DMS153 treated with DMSO at 0.1 percent for 48 hours (cell line): ENCODE data around the gene SLC13A2.
"Not testable (repeated sequence)": the region's sequence is repeated elsewhere in the genome, so short reads cannot be mapped to it uniquely, and the experiment has no call there.

Experiments used
- DNase-seq: peaks from one replicate; lab custom pipeline; 2025; ENCODE audit not compliant: unreplicated experiment; lab: John Stamatoyannopoulos, UW

SLC13A2 gene

GRCh38 chr17:28511858-28512461 is 38.5 kb downstream of the SLC13A2 start:
- DNase-seq, result no peak

- DNase-seq, result no peak
These were observed 40.0 kb downstream of the SLC13A2 start for GRCh38 chr17:28513476-28513875.

- DNase-seq, result no peak
These were observed 41.1 kb downstream of the SLC13A2 start for GRCh38 chr17:28514561-28515002.

GRCh38 chr17:28515518-28515917 is 42.1 kb downstream of the SLC13A2 start:
- no peak for DNase-seq

GRCh38 chr17:28518132-28518531 is 44.7 kb downstream of the SLC13A2 start:
- no peak for DNase-seq

GRCh38 chr17:28518578-28518977 is 45.1 kb downstream of the SLC13A2 start:
- DNase-seq, result no peak

- no peak for DNase-seq
These were observed 45.8 kb downstream of the SLC13A2 start for GRCh38 chr17:28519236-28519635.

- no peak for DNase-seq
These were observed 47.2 kb downstream of the SLC13A2 start for GRCh38 chr17:28520687-28521086.

- DNase-seq, result no peak
These were observed 48.1 kb downstream of the SLC13A2 start for GRCh38 chr17:28521311-28522085.

GRCh38 chr17:28522281-28522680 is 48.8 kb downstream of the SLC13A2 start:
- not testable (repeated sequence) for DNase-seq

GRCh38 chr17:28523186-28523585 is 49.7 kb downstream of the SLC13A2 start:
- DNase-seq, result no peak

GRCh38 chr17:28523876-28524275 is 50.4 kb downstream of the SLC13A2 start:
- no peak for DNase-seq

GRCh38 chr17:28524476-28525424 is 51.3 kb downstream of the SLC13A2 start:
- no peak for DNase-seq

GRCh38 chr17:28526381-28526780 is 52.9 kb downstream of the SLC13A2 start:
- no peak for DNase-seq

- no peak for DNase-seq
These were observed 53.8 kb downstream of the SLC13A2 start for GRCh38 chr17:28527181-28527681.

GRCh38 chr17:28527859-28528258 is 54.4 kb downstream of the SLC13A2 start:
- no peak for DNase-seq

GRCh38 chr17:28528327-28529012 is 55.0 kb downstream of the SLC13A2 start:
- no peak for DNase-seq

GRCh38 chr17:28529013-28529400 is 55.6 kb downstream of the SLC13A2 start:
- no peak for DNase-seq

- no peak for DNase-seq
These were observed 56.8 kb downstream of the SLC13A2 start for GRCh38 chr17:28530250-28530649.

- DNase-seq, result no peak
These were observed 57.5 kb downstream of the SLC13A2 start for GRCh38 chr17:28530926-28531325.
